Spleen (tissue), 11 donors: ENCODE results near the gene XRCC3. TPM values are rescaled to one million over a fixed set of nuclear protein-coding genes. Genes with fewer than 3 reads are reported as not detected.

Source experiments
- DNase-seq: peaks from one replicate; pipeline ENCODE4 v3.0.0-alpha.2; 2020
- H3K27ac ChIP-seq, 8 donors: fragments of 200-600 bp; sonication (generic) in 7 of 8; 1 replicate in 4 of 8; 2 replicates in 4 of 8; pipeline versions ENCODE4 v1.5.0 to v1.8.0; 2016 to 2021; ENCODE audit warnings: inconsistent platforms in 4 of 8, mild to moderate bottlenecking in 4 of 8, moderate library complexity in 1 of 8
- H3K27me3 ChIP-seq, 7 donors: fragments of 200-600 bp; sonication (generic) in 6 of 7; replicated peaks in 1 of 7; 1 replicate in 4 of 7; 2 replicates in 3 of 7; pipeline versions ENCODE4 v1.5.0 to v1.8.0; 2016 to 2021; ENCODE audit warnings: inconsistent platforms in 3 of 7, mild to moderate bottlenecking in 1 of 7
- H3K36me3 ChIP-seq, 6 donors: fragments of 200-600 bp; sonication (generic) in 5 of 6; 1 replicate in 4 of 6; 2 replicates in 2 of 6; pipeline versions ENCODE4 v1.5.0 to v1.8.0; 2016 to 2021; ENCODE audit warnings: inconsistent platforms in 2 of 6
- H3K4me1 ChIP-seq, 6 donors: fragments of 200-600 bp; sonication (generic) in 5 of 6; 1 replicate in 3 of 6; 2 replicates in 3 of 6; pipeline versions ENCODE4 v1.5.0 to v1.8.0; 2016 to 2021; ENCODE audit warnings: inconsistent platforms in 3 of 6
- H3K4me3 ChIP-seq, 8 donors: fragments of 200-600 bp; sonication (generic) in 7 of 8; 1 replicate in 4 of 8; 2 replicates in 4 of 8; pipeline versions ENCODE4 v1.5.0 to v1.8.0; 2016 to 2021; ENCODE audit warnings: inconsistent platforms in 4 of 8, mild to moderate bottlenecking in 4 of 8, moderate library complexity in 2 of 8
- H3K9me3 ChIP-seq, 8 donors: fragments of 200-600 bp; sonication (generic) in 7 of 8; 1 replicate in 4 of 8; 2 replicates in 4 of 8; pipeline versions ENCODE4 v1.5.0 to v1.8.0; 2016 to 2021; ENCODE audit warnings: inconsistent platforms in 4 of 8
- POLR2A ChIP-seq, 3 donors: fragments of 450-650 bp; IDR thresholded peaks; one replicate each; pipeline ENCODE4 v1.5.1; 2017; ENCODE audit warnings: antibody characterized with exemption in 3 of 3, mild to moderate bottlenecking in 1 of 3
- POLR2AphosphoS5 ChIP-seq, 3 donors: sonication (generic); formaldehyde crosslinking; IDR thresholded peaks; one replicate each; pipeline ENCODE4 v1.5.1; 2017; ENCODE audit warnings: antibody characterized with exemption in 3 of 3
- WGBS, 5 donors: extraction: QIAGEN DNeasy Blood & Tissue Kit in 3 of 5; methylation state at CpG; one replicate each; pipeline versions ENCODE4 v1.1.5 to v1.1.7; 2013 to 2018; 5-methylcytosine and 5-hydroxymethylcytosine counted together
- intact Hi-C: fragments of 100-400 bp; cut with DNase I; formaldehyde crosslinking; loops from one replicate; pipeline ENCODE4 v1.15.0; 2023; ENCODE audit warnings: low total_unique reads
- polyA plus RNA-seq, 3 donors: library from polyadenylated mRNA; stranded (reverse); fragments of 200-250 nt; gene quantifications; one replicate each; pipeline ENCODE4 v1.2.1, GENCODE V29; 2013
- total RNA-seq, 7 donors: library from RNA; depleted of rRNA in 3 of 7; stranded (reverse); fragments of >200 nt in 3 of 7; fragmentation: NEBNext Ultra II Directional in 4 of 7; extraction: Animal tissue kit (Norgen Biotek cat#: 25700) in 4 of 7; gene quantifications; one replicate each; pipeline versions ENCODE4 v1.1.0 to v1.2.1, GENCODE V29; 2016 to 2021
- TF ChIP-seq, protein P1 (sequence below), 11 experiments: fragments of 200-600 bp in 7 of 11; fragments of 450-650 bp in 4 of 11; sonication (generic) in 4 of 11; IDR thresholded peaks in 8 of 11; conservative IDR thresholded peaks in 3 of 11; 1 replicate in 7 of 11; 2 replicates in 4 of 11; pipeline versions ENCODE4 v1.4.0 to v1.8.0; 2016 to 2021; ENCODE audit warnings: antibody characterized with exemption in 11 of 11, inconsistent platforms in 4 of 11, mild to moderate bottlenecking in 1 of 11
- donor health status: healthy with polysubstance abuse.
- donor health status: DM: no; HTN: no; CAD: no; lungs with moderate emphysema.
- donor health status: DM: no; HTN: no; CAD: no.
- donor health status: Bipolar disorder and iron deficiency.
- donor health status: healthy.
- donor health status: DM: no; HTN: no; CAD: no.
- donor health status: DM: yes; HTN: yes; CAD: no.

XRCC3 gene
- total and polyA plus RNA-seq, 10 donors, result 5.9 to 20.4 (median 14.3) TPM

DNA sequence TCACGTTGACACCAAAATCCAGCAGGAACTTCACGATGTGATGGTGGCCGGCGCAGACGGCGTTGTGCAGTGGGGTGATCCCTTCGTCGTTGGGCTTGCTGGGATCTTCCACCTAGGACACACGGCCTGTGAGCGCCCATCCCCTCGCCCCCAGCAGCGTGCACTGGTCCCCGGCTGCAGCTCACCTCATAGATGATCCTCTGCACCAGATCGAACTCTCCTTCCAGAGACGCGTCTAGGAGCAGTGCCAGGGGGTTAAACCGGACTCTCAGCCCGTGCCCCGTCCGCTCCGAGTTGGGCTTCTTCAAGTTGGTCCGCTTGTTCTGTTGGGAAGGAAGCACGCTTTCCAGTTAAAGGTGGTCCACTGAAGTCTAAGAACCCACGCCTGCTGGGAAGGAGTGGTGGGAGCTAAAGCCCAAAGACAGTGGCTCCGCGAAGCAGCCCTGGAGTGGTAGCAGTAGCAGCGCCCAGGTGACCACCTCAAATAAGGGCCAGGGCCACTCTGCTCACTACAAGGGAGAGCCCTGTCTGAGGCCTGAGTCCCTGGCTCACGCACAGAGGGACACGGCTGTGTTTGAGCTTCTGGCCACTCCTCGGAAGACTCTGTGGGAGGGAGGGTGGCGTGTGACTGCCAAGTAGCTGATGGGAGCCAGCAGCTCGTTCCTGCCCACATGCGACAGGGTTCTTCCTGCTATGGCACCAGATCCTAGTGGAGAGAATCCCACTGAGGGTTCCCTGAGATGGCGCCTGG, 23.6 kb upstream of the XRCC3 start:
- WGBS, 5 donors, result 90 to 94% (median 92%) methylated on average over 29 to 34 of the region's 34 CpGs
- DNase-seq, result peak; percentile 61
- TF ChIP-seq, protein P1, sequence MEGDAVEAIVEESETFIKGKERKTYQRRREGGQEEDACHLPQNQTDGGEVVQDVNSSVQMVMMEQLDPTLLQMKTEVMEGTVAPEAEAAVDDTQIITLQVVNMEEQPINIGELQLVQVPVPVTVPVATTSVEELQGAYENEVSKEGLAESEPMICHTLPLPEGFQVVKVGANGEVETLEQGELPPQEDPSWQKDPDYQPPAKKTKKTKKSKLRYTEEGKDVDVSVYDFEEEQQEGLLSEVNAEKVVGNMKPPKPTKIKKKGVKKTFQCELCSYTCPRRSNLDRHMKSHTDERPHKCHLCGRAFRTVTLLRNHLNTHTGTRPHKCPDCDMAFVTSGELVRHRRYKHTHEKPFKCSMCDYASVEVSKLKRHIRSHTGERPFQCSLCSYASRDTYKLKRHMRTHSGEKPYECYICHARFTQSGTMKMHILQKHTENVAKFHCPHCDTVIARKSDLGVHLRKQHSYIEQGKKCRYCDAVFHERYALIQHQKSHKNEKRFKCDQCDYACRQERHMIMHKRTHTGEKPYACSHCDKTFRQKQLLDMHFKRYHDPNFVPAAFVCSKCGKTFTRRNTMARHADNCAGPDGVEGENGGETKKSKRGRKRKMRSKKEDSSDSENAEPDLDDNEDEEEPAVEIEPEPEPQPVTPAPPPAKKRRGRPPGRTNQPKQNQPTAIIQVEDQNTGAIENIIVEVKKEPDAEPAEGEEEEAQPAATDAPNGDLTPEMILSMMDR (IDR thresholded peaks at IDR 0.05 in 8 of 11, conservative IDR thresholded peaks at IDR 0.05 in 3 of 11), result no peak
- TF ChIP-seq POLR2AphosphoS5 (IDR thresholded peaks at IDR 0.05), result peak in 1 of 3 donors; percentile 28
- no peak for TF ChIP-seq POLR2A (IDR thresholded peaks at IDR 0.05)
- intact Hi-C loops, result no loop called here
- Histone ChIP-seq H3K27ac (peak overlapping the region in 1 of 8 donors; percentile 33), H3K4me3 (no peak overlapping the region), H3K9me3 (no peaks in the 10 kb centered on the region), H3K4me1 (peaks cover 6 to 45% (median 26%) of the 10 kb centered on the region in 6 donors), H3K36me3 (peaks cover 0 to 94% (median 39%) of the 10 kb centered on the region in 6 donors), H3K27me3 (no peaks in the 10 kb centered on the region)

GRCh38 chr14:103738166-103738565, 22.9 kb upstream of the XRCC3 start:
- Histone ChIP-seq H3K4me1 (peaks cover 6 to 45% (median 26%) of the 10 kb centered on the region in 6 donors), H3K27ac (no peak overlapping the region), H3K9me3 (no peaks in the 10 kb centered on the region), H3K27me3 (no peaks in the 10 kb centered on the region), H3K4me3 (no peak overlapping the region), H3K36me3 (peaks cover 0 to 94% (median 44%) of the 10 kb centered on the region in 6 donors)
- 79 to 93% (median 90%) methylated on average over 10 of the region's 10 CpGs for WGBS, 5 donors
- TF ChIP-seq POLR2A (IDR thresholded peaks at IDR 0.05), result no peak
- TF ChIP-seq, protein P1 (IDR thresholded peaks at IDR 0.05 in 8 of 11, conservative IDR thresholded peaks at IDR 0.05 in 3 of 11), result no peak
- no peak for TF ChIP-seq POLR2AphosphoS5 (IDR thresholded peaks at IDR 0.05)
- DNase-seq, result peak; percentile 30
- intact Hi-C loops, result no loop called here

DNA sequence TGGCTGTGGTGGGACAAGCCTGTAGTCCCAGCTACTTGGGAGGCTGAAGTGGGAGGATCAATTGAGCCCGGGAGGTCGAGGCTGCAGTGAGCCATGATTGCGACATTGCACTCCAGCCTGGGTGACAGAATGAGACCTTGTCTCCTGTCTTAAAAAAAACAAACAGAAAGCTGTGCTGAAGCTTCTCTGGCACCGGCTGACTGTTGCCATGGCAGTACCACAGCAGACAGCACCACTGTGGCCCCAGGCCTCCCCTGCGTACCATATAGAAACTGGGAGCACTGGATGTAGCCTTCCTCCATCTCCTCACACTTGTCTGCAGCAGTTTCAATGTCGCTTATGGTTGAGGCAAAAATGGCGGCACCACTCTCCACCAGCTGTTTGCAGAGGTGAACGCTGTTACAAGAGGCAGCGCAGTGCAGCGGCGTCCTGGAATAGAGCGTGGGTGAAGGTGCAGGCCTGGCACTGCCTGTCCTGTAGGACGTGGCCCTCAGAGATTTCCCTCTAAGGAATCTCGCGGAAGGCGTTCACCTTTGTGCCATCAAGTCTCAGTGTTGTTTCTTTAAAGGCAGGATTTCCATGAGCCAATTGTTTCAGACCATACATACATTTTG, 22.3 kb upstream of the XRCC3 start:
- H3K27me3 ChIP-seq, result no peaks in the 10 kb centered on the region
- no peak overlapping the region for H3K27ac ChIP-seq
- TF ChIP-seq, protein P1 (IDR thresholded peaks at IDR 0.05 in 8 of 11, conservative IDR thresholded peaks at IDR 0.05 in 3 of 11), result no peak
- TF ChIP-seq POLR2AphosphoS5 (IDR thresholded peaks at IDR 0.05) (no peak), POLR2A (IDR thresholded peaks at IDR 0.05) (no peak)
- peak; percentile 41 for DNase-seq
- H3K4me3 ChIP-seq, result no peak overlapping the region
- intact Hi-C loops, result no loop called here
- peaks cover 6 to 43% (median 23%) of the 10 kb centered on the region in 6 donors for H3K4me1 ChIP-seq
- peaks cover 0 to 95% (median 50%) of the 10 kb centered on the region in 6 donors for H3K36me3 ChIP-seq
- H3K9me3 ChIP-seq, result no peaks in the 10 kb centered on the region
- WGBS, 5 donors, result 93 to 96% (median 95%) methylated on average over 16 of the region's 16 CpGs
